Measurements from ENCODE around the gene ACOT11.

GRCh38 chr1:54498383-54499096 lies 49.5 kb upstream of the ACOT11 start:
- TF ChIP-seq POLR2A (IDR thresholded peaks at IDR 0.05) = no peak
- no peak for TF ChIP-seq CTCF (IDR thresholded peaks at IDR 0.05)

All from thyroid gland (tissue), 4 donors.